Activated CD4-positive, alpha-beta T cell treated with anti-CD3 and anti-CD28 coated beads for 1 hour (primary cell): ENCODE results near the gene HLA-DRB1.
"Not testable (repeated sequence)": the region's sequence is repeated elsewhere in the genome, so short reads cannot be mapped to it uniquely, and the experiment has no call there.

Source experiments
- DNase-seq: peaks from one replicate; pipeline ENCODE4 v3.0.0-alpha.2; 2020

HLA-DRB1 gene

GRCh38 chr6:32609391-32609730, 19.7 kb upstream of the HLA-DRB1 start:
- DNase-seq = no peak

DNA sequence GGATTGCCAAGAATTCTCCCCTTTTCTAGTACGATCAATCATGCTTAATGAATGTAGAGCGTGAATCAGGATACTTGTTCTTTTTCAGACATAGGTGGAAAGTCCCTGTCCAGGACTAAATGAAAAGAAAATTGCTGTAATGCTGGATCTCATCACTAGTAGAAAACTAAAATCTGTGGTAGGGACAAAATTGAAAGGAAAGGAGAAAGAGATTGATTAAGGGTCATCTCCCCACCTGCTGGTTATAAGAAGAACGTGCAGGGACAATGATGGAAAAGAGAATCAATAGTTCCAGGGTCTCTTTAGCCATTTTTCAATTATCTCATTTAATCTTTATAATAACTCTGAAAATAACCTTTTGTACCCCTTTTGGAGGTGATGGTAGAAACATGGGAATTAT, 18.7 kb upstream of the HLA-DRB1 start:
- DNase-seq = no peak

DNA sequence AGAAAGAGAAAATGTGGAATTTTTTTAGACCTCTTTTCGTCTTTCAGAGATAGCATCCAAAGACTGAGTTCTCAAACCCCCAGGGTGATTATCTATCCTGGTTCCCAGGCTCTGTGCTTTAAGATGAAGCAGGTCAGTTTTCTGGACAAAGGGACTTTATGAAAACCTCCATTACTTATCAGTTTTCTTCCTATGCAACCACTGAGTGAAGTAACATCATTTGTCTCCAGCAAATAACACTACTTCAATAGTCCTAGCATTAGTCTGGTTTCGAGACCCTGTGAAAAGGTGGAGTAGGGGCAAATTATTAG, 18.3 kb upstream of the HLA-DRB1 start:
- no peak for DNase-seq

GRCh38 chr6:32607263-32607987, 17.8 kb upstream of the HLA-DRB1 start:
- DNase-seq = no peak

- no peak for DNase-seq
These were observed 14.8 kb upstream of the HLA-DRB1 start for GRCh38 chr6:32604434-32604877.

DNA sequence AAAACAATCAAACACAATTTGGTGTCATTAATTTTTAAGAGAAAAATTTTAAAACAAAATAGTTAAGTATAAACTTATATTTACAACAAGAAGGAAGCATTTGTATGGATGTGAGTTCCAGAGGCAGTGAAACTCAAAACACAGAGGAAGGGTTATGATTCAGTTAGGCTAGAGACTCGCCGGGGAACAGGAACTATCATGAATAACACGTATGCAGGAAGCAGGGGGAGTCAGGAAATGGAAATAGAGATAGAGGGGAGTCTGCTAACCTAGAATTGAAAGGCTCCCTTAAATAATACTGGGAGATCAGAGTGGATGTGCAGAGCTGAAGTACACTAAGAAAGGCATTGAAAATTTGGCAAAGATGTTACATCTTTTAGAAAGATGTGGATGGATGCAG, 14.2 kb upstream of the HLA-DRB1 start:
- no peak for DNase-seq

GRCh38 chr6:32603222-32603621, 13.6 kb upstream of the HLA-DRB1 start:
- DNase-seq = no peak

- no peak for DNase-seq
These were observed 12.7 kb upstream of the HLA-DRB1 start for GRCh38 chr6:32602383-32602782.

DNA sequence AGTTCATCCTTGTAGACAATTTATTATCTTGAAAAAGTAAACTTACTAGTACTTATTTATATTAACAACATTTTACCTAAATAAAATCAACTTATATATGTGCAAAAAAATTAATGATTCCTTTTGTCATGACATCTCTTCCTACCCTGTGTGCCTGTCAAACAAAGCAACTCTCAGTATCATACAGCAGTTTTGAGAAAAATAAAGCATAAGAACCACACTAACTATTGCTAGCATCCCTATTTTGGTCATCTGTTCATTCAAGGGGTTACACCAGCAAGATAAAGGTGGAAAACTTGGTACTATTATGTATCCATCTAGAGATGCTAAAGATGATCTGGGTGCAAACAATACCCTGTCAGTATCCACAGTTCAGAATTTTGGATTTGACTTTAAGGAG, 7.4 kb upstream of the HLA-DRB1 start:
- DNase-seq = no peak

DNA sequence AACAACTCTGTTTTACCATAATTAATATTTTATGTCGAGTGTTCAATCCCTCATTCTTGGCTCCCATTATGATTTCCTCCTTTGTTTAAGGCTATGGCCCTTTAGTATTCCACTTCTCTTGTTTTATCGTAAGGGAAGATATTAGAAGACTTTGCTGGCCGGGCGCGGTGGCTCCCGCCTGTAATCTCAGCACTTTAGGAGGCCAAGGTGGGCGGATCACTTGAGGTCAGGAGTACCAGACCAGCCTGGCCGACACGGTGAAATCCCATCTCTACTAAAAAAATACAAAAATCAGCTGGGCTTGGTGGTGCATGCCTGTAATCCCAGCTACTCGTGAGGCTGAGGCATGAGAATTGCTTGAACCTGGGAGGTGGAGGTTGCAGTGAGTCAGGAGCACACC, 1.1 kb upstream of the HLA-DRB1 start:
- DNase-seq = not testable (repeated sequence)

DNA sequence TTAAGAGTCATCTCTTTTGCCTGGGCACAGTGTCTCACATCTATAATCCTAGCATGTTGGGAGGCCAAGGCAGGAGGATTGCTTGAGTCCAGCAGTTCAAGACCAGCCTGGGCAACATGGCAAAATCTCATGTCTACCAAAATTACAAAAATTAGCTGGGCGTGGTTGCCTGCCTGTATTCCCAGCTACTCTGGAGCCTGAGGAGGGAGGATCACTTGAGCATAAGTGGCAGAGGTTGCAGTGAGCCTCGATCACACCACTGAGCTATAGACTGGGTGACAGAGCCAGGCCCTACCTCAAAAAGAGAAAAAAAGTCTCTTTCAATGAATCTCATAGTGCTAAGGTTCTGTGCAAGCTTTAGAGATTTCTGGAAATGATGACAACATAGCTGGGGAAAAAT, 1.5 kb downstream of the HLA-DRB1 start:
- DNase-seq = no peak

DNA sequence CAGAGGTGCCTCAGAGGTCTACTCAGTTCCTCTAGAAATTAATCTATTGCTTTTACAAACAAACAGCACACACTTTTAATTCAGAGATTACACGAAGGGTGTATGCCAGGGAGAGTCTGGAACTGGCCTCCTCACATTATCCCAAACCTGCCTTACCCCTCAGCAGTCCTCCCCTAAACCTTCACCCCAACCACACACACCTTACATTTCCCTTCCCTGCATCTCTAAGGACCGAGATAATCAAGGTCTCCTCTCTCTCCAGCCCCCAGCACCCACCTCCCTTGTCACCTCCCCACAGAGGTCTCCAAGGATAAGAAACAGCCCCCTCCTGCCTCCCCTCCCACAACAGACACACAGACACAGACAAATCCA, 6.1 kb downstream of the HLA-DRB1 start:
- no peak for DNase-seq

DNA sequence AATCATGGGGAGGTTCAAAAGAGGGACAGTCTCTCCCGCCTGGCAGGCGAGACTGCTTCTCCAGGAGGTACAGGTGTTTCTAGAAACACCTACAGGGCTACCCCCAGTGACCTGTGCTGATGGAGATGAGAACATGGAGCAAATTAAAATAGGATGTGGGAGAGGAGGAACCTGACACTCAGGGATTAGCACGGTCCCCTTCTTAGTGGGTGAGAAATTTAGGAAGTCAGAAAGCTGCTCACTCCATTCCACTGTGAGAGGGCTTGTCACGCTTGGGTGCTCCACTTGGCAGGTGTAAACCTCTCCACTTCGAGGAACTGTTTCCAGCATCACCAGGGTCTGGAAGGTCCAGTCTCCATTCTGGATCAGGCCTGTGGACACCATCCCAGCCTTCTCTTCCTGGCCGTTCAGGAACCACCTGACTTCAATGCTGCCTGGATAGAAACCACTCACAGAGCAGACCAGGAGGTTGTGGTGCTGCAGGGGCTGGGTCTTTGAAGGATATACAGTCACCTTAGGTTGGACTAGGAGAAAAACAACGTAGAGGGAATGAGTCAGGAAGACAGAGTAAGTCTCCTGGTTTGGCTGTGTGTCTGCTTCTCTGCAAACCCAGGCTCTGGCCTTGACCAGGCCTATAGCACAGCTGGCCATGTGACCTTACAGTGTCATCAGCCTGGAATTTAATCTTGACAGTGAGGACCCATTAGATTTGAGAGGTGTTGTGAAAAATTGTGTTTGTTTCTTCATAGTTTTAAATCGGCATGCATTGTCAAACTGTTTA, 8.1 kb downstream of the HLA-DRB1 start:
- DNase-seq = no peak

DNA sequence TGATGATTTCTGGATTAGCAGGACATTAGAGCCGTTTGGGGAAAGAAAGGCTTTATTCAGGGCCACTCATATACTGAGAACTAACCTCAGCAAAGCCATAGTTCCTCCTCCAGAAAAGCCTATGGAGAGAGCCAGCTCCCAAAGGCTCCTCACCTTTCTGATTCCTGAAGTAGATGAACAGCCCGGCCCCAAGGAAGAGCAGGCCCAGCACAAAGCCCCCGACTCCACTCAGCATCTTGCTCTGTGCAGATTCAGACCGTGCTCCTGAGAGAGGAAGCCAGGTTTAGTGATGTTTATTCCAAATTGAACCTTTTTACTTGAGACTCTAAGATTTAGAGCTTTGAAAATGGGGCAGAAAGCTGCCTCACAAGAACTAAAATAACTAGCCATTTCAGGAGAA, 9.1 kb downstream of the HLA-DRB1 start:
- no peak for DNase-seq

- no peak for DNase-seq
These were observed 10.7 kb downstream of the HLA-DRB1 start for GRCh38 chr6:32578962-32579361.

DNA sequence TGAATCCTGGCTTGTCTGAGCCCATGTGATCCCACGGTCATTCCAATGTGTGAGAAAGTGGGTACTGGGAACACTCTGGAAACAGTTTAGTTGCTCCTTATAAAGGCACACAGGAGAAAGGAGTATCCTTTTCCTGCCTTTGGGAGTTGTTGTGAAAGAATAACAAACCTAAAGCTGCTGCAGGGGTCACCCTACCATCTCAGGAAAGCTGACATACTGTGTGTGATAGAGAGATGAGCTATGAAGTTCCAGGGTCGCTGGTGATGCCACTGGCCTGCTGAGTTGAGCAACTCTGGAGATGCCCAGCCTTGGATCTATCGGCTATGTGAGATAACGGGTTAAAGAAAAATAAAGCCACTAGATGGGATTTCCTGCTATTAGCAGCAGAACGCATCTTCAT, 12.2 kb downstream of the HLA-DRB1 start:
- not testable (repeated sequence) for DNase-seq

DNA sequence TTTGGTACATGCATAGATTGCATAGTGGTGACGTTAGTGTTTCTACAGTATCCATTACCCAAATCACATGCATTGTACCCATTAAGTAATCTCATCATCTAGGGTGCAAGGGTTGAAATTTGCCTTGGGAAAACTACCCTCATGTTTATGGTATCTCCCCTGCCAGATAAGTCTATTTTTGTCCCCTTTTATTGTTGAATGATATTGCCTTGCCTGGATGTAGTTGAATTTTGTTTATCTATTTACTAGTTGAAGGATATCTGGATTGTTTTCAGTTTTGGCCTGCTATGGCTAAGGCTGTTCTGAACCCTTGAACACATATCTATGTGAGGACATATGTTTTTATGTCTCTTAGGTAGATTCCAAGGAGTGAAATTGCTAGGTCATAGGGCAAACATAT, 13.4 kb downstream of the HLA-DRB1 start:
- no peak for DNase-seq

GRCh38 chr6:32570363-32570905, 19.2 kb downstream of the HLA-DRB1 start:
- DNase-seq = no peak

- DNase-seq = no peak
These were observed 21.1 kb downstream of the HLA-DRB1 start for GRCh38 chr6:32568561-32568960.

- no peak for DNase-seq
These were observed 22.7 kb downstream of the HLA-DRB1 start for GRCh38 chr6:32566957-32567356.

GRCh38 chr6:32565511-32565910, 24.1 kb downstream of the HLA-DRB1 start:
- DNase-seq = no peak

- DNase-seq = no peak
These were observed 26.7 kb downstream of the HLA-DRB1 start for GRCh38 chr6:32562940-32563339.

- no peak for DNase-seq
These were observed 29.9 kb downstream of the HLA-DRB1 start for GRCh38 chr6:32559747-32560146.

- no peak for DNase-seq
These were observed 31.1 kb downstream of the HLA-DRB1 start for GRCh38 chr6:32558426-32559057.
